H1 (cell line): Measurements from ENCODE around the gene MEMO1. TPM values are rescaled to one million over a fixed set of nuclear protein-coding genes. Genes with fewer than 3 reads are reported as not detected.
"Not testable (repeated sequence)": the region's sequence is repeated elsewhere in the genome, so short reads cannot be mapped to it uniquely, and the experiment has no call there.

Source experiments
- CTCF ChIA-PET: fragments of 300-600 bp; sonication (Branson Sonifier 250); formaldehyde crosslinking; loops from one replicate; lab custom pipeline; 2021; ENCODE audit not compliant: partially characterized antibody; lab: Charles Lee
- POLR2A ChIA-PET: fragments of 300-600 bp; sonication (Branson Sonifier 250); formaldehyde crosslinking; loops from one replicate; lab custom pipeline; 2021; ENCODE audit warnings: inconsistent platforms; ENCODE audit not compliant: partially characterized antibody; lab: Charles Lee
- DNase-seq, 2 experiments: peaks; one replicate each; pipeline versions ENCODE4 v3.0.0 to v3.0.0-alpha.2; 2010 to 2022; ENCODE audit warnings: low spot score in 2 of 2, low read depth in 1 of 2, mixed read lengths in 1 of 2
- FAIRE-seq: peaks from 2 replicates; lab custom pipeline; 2011; peaks lifted over from hg19 to GRCh38; lab: Jason Lieb, UNC
- H2AFZ ChIP-seq: 2 replicates; pipeline ENCODE4 v1.8.1; 2012; ENCODE audit warnings: low read length, inconsistent platforms
- H2AK5ac ChIP-seq: 2 replicates; pipeline ENCODE4 v1.6.1; 2013; ENCODE audit warnings: low read depth, low read length
- H2BK120ac ChIP-seq: replicated peaks from 2 replicates; pipeline ENCODE3; 2013; ENCODE audit warnings: low read depth, low read length, inconsistent platforms
- H2BK12ac ChIP-seq: 2 replicates; pipeline ENCODE4 v1.6.1; 2013; ENCODE audit warnings: low read depth, low read length
- H2BK15ac ChIP-seq: 2 replicates; pipeline ENCODE4 v1.6.1; 2013; ENCODE audit warnings: low read length
- H2BK20ac ChIP-seq: 2 replicates; pipeline ENCODE4 v1.6.1; 2013; ENCODE audit warnings: low read length
- H2BK5ac ChIP-seq: 2 replicates; pipeline ENCODE4 v1.6.1; 2013; ENCODE audit warnings: low read depth, low read length
- H3K14ac ChIP-seq: 2 replicates; pipeline ENCODE4 v1.6.1; 2013; ENCODE audit warnings: inconsistent platforms; ENCODE audit not compliant: insufficient read length
- H3K18ac ChIP-seq: 2 replicates; pipeline ENCODE4 v1.6.1; 2013; ENCODE audit warnings: low read length; ENCODE audit errors: extremely low read depth
- H3K23ac ChIP-seq: 2 replicates; pipeline ENCODE4 v1.6.1; 2013; ENCODE audit warnings: inconsistent platforms; ENCODE audit not compliant: insufficient read length
- H3K23me2 ChIP-seq: 2 replicates; pipeline ENCODE4 v1.6.1; 2013; ENCODE audit warnings: low read depth, low read length
- H3K27ac ChIP-seq: 2 replicates; pipeline ENCODE4 v1.6.1; 2011; ENCODE audit warnings: low read depth, low read length, inconsistent platforms
- H3K27me3 ChIP-seq, 4 experiments: replicated peaks in 1 of 4; 1 replicate in 1 of 4; 2 replicates in 3 of 4; pipeline versions ENCODE4 v1.6.1 to v1.8.1; 2011 to 2013; ENCODE audit warnings: low read length in 3 of 4, mild to moderate bottlenecking in 3 of 4, inconsistent platforms in 2 of 4, mixed read lengths in 2 of 4, moderate library complexity in 1 of 4; ENCODE audit not compliant: control insufficient read depth in 3 of 4, insufficient read depth in 3 of 4; ENCODE audit errors: extremely low read depth in 1 of 4
- H3K36me3 ChIP-seq, 4 experiments: 2 replicates each; pipeline versions ENCODE4 v1.6.1 to v1.8.1; 2011 to 2013; ENCODE audit warnings: mild to moderate bottlenecking in 4 of 4, low read length in 3 of 4, moderate library complexity in 2 of 4, control low read depth in 1 of 4, inconsistent platforms in 1 of 4; ENCODE audit not compliant: insufficient read depth in 4 of 4, control insufficient read depth in 2 of 4
- H3K4ac ChIP-seq: replicated peaks from 2 replicates; pipeline ENCODE3; 2013; ENCODE audit warnings: low read length, low read depth, mixed read lengths, inconsistent platforms; ENCODE audit not compliant: insufficient read length
- H3K4me1 ChIP-seq, 4 experiments: replicated peaks in 1 of 4; 1 replicate in 1 of 4; 2 replicates in 3 of 4; pipeline versions ENCODE4 v1.6.1 to v1.8.1; 2011 to 2013; ENCODE audit warnings: low read length in 3 of 4, inconsistent platforms in 2 of 4, mixed read lengths in 1 of 4; ENCODE audit not compliant: insufficient read depth in 4 of 4, control insufficient read depth in 3 of 4
- H3K4me2 ChIP-seq, 2 experiments: 2 replicates each; pipeline versions ENCODE4 v1.6.1 to v1.8.1; 2011 to 2013; ENCODE audit warnings: low read depth in 2 of 2, low read length in 2 of 2, control low read depth in 1 of 2, inconsistent platforms in 1 of 2, mild to moderate bottlenecking in 1 of 2; ENCODE audit not compliant: insufficient read depth in 1 of 2
- H3K4me3 ChIP-seq, 4 experiments: fragments of 200-600, 300-600 bp in 1 of 4; sonication (generic), shearing (Covaris generic), sonication (Bioruptor Twin) in 1 of 4; 2 replicates each; pipeline versions ENCODE4 v1.5.1 to v1.8.1; 2011 to 2016; ENCODE audit warnings: low read length in 4 of 4, low read depth in 3 of 4, control low read depth in 2 of 4, inconsistent platforms in 2 of 4, mild to moderate bottlenecking in 2 of 4, mixed read lengths in 1 of 4, moderate library complexity in 1 of 4; ENCODE audit not compliant: insufficient read depth in 2 of 4; ENCODE audit errors: extremely low read depth in 1 of 4
- H3K56ac ChIP-seq: replicated peaks from 2 replicates; pipeline ENCODE3; 2013; ENCODE audit warnings: low read depth, mild to moderate bottlenecking, mixed read lengths, low read length, inconsistent platforms; ENCODE audit not compliant: insufficient read length
- H3K79me1 ChIP-seq: 2 replicates; pipeline ENCODE4 v1.6.1; 2013; ENCODE audit warnings: low read depth, low read length, control low read depth
- H3K79me2 ChIP-seq, 2 experiments: 2 replicates each; pipeline versions ENCODE4 v1.6.1 to v1.8.1; 2012 to 2013; ENCODE audit warnings: low read length in 2 of 2, mild to moderate bottlenecking in 2 of 2, inconsistent platforms in 1 of 2; ENCODE audit not compliant: insufficient read depth in 2 of 2, control insufficient read depth in 1 of 2
- H3K9ac ChIP-seq, 4 experiments: replicated peaks in 1 of 4; 1 replicate in 1 of 4; 2 replicates in 3 of 4; pipeline versions ENCODE4 v1.6.1 to v1.8.1; 2011 to 2013; ENCODE audit warnings: low read depth in 3 of 4, low read length in 3 of 4, control low read depth in 2 of 4, mild to moderate bottlenecking in 2 of 4, moderate library complexity in 2 of 4, inconsistent platforms in 1 of 4; ENCODE audit errors: extremely low read depth in 1 of 4
- H3K9me3 ChIP-seq, 2 experiments: 2 replicates each; pipeline versions ENCODE4 v1.6.1 to v1.8.1; 2012 to 2013; ENCODE audit warnings: mild to moderate bottlenecking in 2 of 2, moderate library complexity in 2 of 2, control low read depth in 1 of 2, inconsistent platforms in 1 of 2, low read depth in 1 of 2, low read length in 1 of 2, mixed read lengths in 1 of 2; ENCODE audit not compliant: insufficient read depth in 2 of 2
- H4K20me1 ChIP-seq, 2 experiments: replicated peaks in 1 of 2; 2 replicates each; pipeline versions ENCODE3 to v1.8.1; 2011 to 2013; ENCODE audit warnings: inconsistent platforms in 2 of 2, low read length in 2 of 2, mild to moderate bottlenecking in 1 of 2; ENCODE audit not compliant: insufficient read depth in 2 of 2, control insufficient read depth in 1 of 2
- H4K5ac ChIP-seq: 2 replicates; pipeline ENCODE4 v1.6.1; 2013; ENCODE audit warnings: low read length, low read depth, mixed read lengths, inconsistent platforms; ENCODE audit not compliant: insufficient read length
- H4K8ac ChIP-seq: 2 replicates; pipeline ENCODE4 v1.8.0; 2013; ENCODE audit warnings: mild to moderate bottlenecking, moderate library complexity, low read length, inconsistent platforms; ENCODE audit not compliant: insufficient read depth; ENCODE audit errors: extremely low read depth
- H4K91ac ChIP-seq: replicated peaks from 2 replicates; pipeline ENCODE3; 2013; ENCODE audit warnings: low read length, mixed read lengths, inconsistent platforms; ENCODE audit not compliant: insufficient read length
- WGBS, 2 experiments: shearing (Covaris generic) in 1 of 2; methylation state at CpG; one replicate each; pipeline versions ENCODE4 v1.1.6 to v1.1.7; 2013 to 2015; ENCODE audit warnings: low lambda C conversion rate in 2 of 2, mixed read lengths in 2 of 2, inconsistent platforms in 1 of 2, low coverage in 1 of 2, missing lambda C conversion rate in 1 of 2; ENCODE audit not compliant: insufficient replicate concordance in 2 of 2, insufficient coverage in 1 of 2, insufficient read length in 1 of 2; ENCODE audit errors: extremely low coverage in 1 of 2, missing lambda C conversion rate in 1 of 2; 5-methylcytosine and 5-hydroxymethylcytosine counted together
- polyA plus RNA-seq, 7 experiments: library from polyadenylated mRNA; depleted of rRNA in 3 of 7; stranded (reverse) in 5 of 7; unstranded in 2 of 7; fragments of >200 nt in 5 of 7; fragments of 200-250 nt in 2 of 7; gene quantifications; 1 replicate in 5 of 7; 2 replicates in 1 of 7; 4 replicates in 1 of 7; pipeline versions ENCODE4 v1.2.1 to v1.2.3, GENCODE V29; 2011 to 2013; ENCODE audit warnings: missing spikeins in 2 of 7, mixed read lengths in 2 of 7
- total RNA-seq: library from RNA; stranded (reverse); fragmentation: NEBNext Ultra II Directional; extraction: Animal tissue kit (Norgen Biotek cat#: 25700); gene quantifications from 2 replicates; pipeline ENCODE4 v1.2.1, GENCODE V29; 2021

MEMO1 gene
- total and polyA plus RNA-seq, 2 of the 8 experiments (the other 6 are each of a cell fraction or from before 2014, with no cell fraction given), result 26.9 to 54.7 TPM

GRCh38 chr2:31956934-31957333 lies 53.9 kb downstream of the MEMO1 start:
- POLR2A ChIA-PET, H3K36me3 ChIP-seq, H3K23ac ChIP-seq, H3K4me1 ChIP-seq, H2AK5ac ChIP-seq, H3K4me2 ChIP-seq, H2BK20ac ChIP-seq, H3K4me3 ChIP-seq, H3K27me3 ChIP-seq, H3K23me2 ChIP-seq, H2BK15ac ChIP-seq, H2AFZ ChIP-seq, H3K9me3 ChIP-seq, H3K4ac ChIP-seq, H3K14ac ChIP-seq, H4K8ac ChIP-seq, CTCF ChIA-PET, H3K27ac ChIP-seq, H4K5ac ChIP-seq, H4K91ac ChIP-seq, FAIRE-seq, H3K18ac ChIP-seq, H2BK12ac ChIP-seq, H2BK5ac ChIP-seq, DNase-seq, H3K79me1 ChIP-seq, H4K20me1 ChIP-seq, H3K56ac ChIP-seq, H2BK120ac ChIP-seq, H3K9ac ChIP-seq: not testable (repeated sequence)
- WGBS, 2 experiments, result 92% methylated on average over 8 of the region's 8 CpGs; no CpG with 5 or more reads in 1 of the 2 experiments
- peaks cover 0 to 63% of the 10 kb centered on the region in 2 experiments; a peak in 2 of 4 replicates for H3K79me2 ChIP-seq
